Activated naive CD4-positive, alpha-beta T cell treated with anti-CD3 and anti-CD28 coated beads, Interleukin-2, amount 50 U/mL, for 16 hours (primary cell): ENCODE data around the gene PTOV1.

ENCODE experiments used
- DNase-seq: peaks from one replicate; pipeline ENCODE4 v3.0.0-alpha.2; 2020

Gene PTOV1

DNA sequence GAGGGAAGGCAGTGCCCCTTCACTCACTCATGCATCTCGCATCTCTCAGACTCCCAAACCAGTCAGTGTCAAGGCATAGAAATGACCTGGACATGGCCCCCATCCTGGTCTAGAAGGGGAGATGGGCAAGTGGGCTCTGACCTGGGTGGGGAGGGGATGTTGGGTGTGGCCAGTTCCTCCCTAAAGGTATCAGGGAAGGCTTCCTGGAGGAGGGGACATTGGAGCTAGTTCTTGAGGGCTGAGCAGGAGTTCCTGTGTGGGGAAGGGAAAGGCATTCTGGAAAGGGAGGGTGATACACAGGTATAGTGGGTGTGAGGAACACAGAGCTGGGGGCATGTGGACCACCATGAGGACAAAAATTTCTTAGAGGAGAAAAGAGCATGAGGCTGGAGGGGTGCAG lies 41.8 kb downstream of the PTOV1 start:
- DNase-seq, result no peak

DNA sequence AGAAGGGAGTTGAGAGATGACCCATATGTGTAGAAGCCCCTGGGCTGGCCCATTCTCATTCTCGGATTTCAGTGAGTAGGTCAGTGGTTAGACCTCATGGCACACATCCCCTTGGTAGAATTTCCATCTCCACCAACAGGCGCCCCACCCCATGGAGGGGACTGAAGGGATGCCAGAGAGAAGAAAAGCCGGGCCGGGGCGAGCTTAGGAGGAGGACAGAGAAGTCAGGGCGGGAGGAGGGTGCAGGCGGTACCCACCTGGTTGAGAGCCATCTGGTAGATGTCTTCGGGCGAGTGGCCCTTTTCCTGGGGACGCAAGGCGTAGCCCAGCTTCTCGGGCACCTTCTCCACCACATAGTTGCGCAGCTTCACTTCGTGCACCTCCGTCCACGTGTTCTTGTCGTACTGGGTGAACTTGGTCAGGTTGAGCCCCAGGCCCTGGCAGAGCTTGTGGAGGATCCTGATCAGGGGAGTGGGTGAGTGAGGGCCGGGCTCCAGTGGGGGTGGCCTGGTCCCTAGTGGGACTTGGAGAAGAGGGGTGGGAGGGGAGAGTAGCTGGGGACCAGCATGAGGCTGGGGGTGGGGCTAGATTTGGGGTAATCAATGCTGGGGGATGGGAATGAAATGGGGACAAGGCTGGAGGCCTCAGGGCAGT lies 43.2 kb downstream of the PTOV1 start:
- DNase-seq, result no peak

DNA sequence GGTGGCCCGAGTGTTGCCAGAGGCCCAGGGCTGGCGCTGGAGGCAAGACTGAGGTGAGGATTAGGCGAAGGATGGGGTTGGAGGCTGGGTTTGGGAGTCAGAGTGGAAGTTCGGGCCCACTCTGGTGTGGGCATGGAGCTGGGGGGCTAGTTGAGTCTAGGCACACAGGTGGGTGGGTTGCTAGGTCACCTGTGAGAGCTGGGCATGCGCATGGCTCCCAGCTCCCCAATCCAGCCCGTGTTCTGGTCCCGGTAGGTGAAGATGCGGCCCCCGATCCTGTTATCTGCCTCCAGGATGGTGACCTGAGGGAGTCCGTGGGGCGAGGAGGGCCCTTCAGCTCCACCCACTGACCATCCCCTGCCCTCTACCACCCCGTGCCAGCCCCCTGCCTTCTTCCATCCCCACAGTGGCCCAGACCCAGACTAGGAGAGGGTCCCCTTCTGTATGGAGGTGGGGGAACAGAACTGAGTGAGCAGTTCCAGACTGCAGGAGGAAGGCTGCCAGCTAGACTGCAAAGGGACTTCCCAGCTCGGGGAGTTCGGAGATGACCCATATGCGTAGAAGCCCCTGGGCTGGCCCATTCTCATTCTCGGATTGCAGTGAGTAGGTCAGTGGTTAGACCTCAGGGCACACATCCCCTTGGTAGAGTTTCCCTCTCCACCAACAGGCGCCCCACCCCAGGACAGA lies 44.1 kb downstream of the PTOV1 start:
- no peak for DNase-seq

DNA sequence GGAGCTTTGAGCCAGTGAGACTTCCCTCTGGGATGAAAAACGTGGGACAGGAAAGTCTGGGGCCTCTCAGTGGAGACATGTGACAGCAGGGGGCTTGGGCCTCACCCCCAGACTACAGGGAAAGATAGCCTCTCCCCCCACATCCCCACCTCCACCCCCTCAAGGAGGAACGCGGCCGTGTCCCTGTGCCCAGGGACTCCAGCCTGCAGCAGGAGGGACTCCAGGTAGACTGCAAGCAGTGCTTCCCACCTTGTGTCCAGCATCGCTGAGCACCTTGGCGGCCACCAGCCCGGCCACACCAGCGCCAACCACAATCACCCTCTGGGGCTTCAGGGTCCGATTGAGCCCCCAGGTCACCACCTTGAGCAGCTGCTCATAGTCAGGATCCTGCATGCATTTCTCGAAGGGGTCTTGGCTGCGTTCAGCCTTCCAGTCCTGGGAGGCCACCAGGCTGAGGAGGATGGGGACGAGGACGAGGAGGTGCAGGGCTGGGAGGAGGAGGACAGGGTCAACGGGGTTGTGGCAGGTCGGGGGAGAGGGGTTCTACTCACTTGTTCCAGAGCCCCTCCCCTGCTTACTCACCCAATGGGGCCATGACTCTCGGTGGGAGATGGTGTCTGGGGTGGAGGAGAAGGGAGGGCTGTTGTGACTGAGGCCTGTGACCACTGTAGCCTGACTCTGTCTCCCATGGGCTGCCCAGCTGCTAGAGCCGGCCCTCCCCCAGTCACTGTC lies 44.8 kb downstream of the PTOV1 start:
- no peak for DNase-seq

DNA sequence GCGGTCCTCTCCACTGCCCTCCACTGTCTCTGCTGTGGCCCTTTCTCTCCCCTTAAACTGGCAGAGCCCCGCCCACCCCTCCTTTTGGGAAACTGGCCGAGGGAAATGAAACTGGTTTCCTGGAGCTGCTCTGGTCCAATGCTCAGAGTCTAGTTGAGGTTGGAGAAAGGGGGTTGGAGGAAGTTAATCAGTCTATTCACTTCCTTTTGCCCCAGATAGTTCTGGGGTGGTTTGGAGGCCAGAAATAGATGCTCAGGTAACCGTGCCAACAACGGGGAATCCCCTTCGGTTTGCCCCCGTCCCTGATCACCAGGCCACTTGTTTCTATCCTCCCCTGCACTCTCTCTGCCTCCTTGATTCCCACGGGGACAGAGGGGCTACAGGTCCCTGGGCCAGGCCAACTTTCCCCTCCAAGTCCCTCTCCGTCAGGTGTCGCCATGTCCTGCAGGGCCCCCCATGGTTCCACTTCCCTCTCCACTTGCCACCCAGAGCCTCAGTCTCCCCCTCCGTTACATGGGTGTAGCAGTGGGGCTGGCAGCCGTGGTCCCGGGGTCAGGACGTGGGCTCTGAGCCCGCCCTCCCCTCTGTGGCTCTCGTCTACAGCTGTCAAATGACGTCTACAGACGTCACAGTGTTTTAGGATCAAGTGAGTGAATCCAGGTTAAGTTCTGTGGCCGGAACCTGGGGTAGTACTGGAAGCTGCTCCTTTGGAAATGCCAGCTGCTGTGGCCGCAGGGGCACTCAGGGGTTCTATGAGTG lies 46.1 kb downstream of the PTOV1 start, which contains the start of gene IL4I1:
TSS of gene IL4I1 (minus strand) at position 25 of the 759 bp plus-strand sequence. CDS start 727 bp downstream, outside the sequence.
- peak; percentile 27 for DNase-seq

DNA sequence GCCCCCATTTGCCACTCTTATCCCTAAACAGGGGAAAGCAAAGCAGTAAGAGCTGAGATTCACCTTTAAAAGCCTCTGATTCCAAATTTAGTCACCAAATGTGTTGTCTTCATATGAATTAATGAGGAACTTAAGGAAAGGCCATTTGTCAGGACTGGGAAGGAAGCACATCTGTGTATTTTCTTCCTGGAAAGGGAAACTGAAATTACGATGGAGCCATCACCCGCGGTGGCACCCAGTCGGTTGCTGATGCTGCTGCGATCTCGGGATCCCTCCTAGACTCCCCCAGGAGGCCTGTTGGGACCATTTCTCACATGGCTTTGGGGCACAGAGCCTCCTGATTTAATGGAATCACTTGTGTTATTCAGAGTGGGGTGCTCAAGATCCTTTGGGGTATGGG lies 53.2 kb downstream of the PTOV1 start:
- no peak for DNase-seq

DNA sequence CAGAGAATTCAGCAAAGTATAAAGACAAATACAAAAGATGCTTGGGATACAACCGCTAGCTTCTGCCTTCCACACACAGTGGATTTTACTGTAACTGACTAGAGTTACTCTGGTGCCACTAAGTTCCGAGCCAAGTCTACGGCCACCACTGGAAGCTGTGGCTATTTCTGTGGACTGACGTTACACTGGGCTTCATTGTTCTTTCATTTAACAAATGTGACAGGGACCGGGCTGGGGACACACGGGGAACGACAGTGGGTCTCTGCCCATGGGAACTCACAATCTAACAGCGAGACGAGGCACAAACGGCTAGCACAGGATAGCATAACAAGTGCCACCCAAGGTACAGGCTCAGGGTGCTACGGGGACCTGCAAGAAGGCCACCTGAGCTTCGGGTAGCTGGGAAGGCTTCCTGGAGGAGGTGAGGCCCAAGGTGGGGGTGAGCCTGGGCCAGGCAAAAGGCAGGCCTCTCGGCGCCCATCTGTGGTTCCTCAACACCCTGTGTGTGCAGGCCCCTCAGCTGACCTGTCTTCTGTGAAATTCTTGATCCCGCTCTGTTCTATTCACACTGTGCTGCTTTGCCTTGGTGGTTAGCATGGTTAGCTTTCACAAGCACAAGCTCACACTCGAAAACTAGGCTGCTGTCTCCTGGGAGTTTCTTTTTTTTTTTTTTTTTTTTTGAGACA lies 56.1 kb downstream of the PTOV1 start:
- no peak for DNase-seq

DNA sequence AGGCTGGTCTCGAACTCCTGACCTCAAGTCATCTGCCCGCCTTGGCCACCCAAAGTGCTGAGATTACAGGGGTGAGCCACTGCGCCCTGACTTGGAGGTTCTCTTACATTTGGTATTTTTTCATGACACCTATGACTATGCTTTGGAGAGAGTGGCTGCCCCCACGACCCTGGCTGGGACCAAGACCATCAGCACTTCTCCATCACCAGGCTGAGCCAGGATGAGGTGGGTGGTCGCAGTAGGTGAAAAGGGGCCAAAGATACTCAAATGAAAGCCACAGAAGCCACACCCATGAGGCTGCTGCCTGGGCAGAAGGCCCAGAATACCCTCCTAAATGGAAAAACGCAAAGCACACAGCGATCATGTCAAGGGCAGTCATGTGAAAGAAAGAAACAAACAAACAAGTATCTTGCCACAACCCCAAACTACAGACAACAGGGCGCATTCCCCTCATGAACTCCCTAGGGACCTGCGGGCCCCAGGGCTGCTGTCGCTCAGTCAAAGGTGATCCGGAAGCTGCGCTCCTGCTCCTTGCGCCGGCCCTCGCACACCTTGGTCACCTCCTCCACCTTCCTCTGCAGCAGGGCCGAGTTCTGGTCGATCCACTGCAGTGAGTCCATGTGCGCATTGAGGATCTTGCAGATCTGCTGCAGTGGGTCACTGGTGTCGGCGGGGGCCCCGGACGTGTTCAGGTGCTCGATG lies 56.9 kb downstream of the PTOV1 start:
- no peak for DNase-seq

DNA sequence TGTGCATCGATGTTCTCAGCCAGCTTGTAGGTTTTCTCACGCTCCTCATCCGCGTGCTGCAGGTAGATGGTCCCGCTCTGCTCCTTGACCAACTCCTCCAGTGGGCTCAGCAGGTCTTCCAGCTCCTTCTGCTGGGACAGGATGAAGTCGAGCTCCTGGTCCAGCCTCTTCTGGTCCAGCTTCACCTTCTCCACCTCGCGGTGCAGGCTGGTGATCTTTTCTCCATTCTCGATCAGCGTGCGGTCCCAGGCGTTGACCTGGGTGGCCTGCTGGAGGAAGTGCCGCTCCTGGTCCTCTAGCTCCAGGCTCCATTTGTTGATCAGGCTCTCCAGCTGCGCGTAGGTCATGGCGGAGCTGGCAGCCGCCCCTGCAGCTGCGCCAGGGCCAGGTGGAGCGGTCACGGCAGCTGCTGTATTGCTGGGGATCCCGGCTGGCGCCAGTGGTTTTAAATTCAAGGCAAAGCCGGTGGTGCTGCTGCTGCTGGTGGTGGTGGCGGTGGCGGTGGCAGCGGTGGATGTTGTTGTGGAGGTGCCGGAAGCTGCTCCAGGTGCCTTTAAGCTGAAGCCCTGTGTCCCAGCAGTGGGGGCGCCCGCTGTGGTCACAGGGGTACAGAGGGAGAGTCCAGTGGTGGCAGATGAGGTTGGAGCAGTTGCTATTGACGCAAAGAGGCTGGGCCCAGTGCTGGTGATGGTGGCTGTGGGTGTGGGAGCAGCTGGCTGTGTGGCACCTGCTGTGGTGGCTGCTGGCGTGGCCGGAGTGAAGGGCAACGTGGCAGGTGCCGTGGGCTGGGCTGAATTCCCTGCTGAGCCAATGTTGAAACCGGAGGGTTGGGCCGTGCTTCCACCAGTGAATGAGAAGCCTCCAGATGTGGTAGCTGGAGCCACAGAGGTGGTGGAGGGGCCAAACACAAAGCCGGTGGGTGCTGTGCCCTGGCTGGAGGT lies 57.8 kb downstream of the PTOV1 start:
- no peak for DNase-seq

DNA sequence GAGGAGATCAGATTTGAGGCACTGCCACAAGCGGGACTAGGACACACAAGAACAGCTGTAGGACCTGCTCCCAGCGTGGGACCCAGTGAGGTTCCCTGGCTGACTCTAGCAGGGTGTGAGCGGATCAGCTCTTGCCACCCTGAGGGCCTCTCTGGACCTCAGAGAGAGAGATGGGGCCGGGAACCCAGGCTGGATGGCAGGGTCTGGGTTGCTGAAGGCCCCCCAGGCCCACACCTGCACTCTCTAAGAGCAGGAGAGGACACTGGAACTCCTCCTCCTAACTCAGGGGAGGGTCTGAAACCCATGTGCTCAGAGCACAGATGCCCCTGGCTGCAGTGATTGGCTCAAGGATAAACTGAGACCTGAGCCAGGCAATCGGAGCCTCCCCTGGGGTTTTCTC lies 59.2 kb downstream of the PTOV1 start:
- DNase-seq, result no peak
